GM19397 (cell line): Measurements from ENCODE around the gene BEST1.

ENCODE experiments used
- ATAC-seq: cut with Tn5 transposase; IDR thresholded peaks from one replicate; pipeline ENCODE4 v1.9.1; 2021; ENCODE audit warnings: mild to moderate bottlenecking, moderate library complexity; ENCODE audit not compliant: unreplicated experiment

BEST1 gene

GRCh38 chr11:62011881-62012280 lies 61.7 kb downstream of the BEST1 start:
- no peak for ATAC-seq

DNA sequence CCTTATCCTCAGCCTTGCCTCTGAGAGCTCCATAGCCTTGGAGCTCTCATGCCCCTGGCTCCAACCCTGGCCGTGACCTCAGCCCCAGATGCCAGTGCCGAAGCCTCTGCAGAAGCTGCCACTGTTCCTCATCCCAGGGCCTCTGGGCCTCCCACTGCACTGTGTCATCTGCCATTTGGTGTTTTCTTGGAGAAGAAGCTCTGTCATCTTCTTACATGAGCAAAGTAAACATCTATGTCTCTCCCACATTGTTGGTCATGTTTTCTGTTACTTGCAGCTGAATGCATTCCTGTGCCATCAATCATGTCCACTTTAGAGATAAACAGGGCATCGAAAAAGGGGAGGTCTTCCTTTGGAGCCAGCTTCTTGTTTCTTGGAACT lies 62.3 kb downstream of the BEST1 start:
- no peak for ATAC-seq

DNA sequence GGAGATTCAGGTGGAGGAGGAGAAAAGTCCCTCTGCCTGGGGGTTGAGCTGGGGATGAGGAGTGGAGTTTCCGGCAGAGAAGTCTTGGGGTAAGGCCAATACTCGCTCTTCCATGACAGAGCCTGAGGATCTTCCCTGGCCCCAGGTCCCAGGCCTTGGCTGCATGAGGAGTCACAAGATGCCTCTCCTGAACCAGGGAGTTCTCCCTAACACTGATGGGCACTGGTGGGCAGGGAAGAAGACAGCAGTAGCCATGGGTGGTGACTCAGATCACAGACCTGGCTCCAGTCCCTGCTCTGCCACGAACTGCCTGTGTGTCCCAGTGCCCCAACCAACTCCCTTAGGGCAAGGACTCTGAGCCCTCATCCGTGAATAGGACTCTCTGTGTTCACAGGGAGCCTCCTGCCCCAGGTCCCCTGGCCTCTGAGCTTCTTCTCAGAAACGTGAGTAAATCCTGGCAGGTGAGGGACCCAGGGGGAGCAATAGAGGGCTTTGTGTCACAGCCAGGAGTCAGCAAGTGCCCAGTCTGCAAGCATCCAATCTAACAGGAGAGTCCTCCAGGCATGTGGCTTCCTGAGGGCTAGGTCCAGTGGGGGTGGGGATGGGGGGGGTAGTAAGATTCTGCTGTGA lies 62.8 kb downstream of the BEST1 start:
- no peak for ATAC-seq
